ENCODE data around the gene LRRC49.

- no peak for TF ChIP-seq CTCF (IDR thresholded peaks at IDR 0.05; ENCODE audit: borderline replicate concordance, extremely low read depth, low read length, poor library complexity, severe bottlenecking)
- no peak for TF ChIP-seq EZH2 (IDR thresholded peaks at IDR 0.05; ENCODE audit: borderline replicate concordance, low read depth, low read length, severe bottlenecking)
Measured at GRCh38 chr15:70876011-70876410, 16.6 kb upstream of the LRRC49 start.

Measured in DND-41 (cell line).